Measurements from ENCODE around the gene NT5DC3. TPM values are rescaled to one million over a fixed set of nuclear protein-coding genes. Genes with fewer than 3 reads are reported as not detected.

Gene NT5DC3
- total and polyA plus RNA-seq, 8 donors = 2.6 to 6.4 (median 4.0) TPM

GRCh38 chr12:103819892-103820291, 21.1 kb downstream of the NT5DC3 start:
- Histone ChIP-seq H3K27ac (no peak overlapping the region), H3K4me1 (no peaks in the 10 kb centered on the region), H3K4me3 (no peak overlapping the region), H3K9me3 (no peaks in the 10 kb centered on the region), H3K36me3 (no peaks in the 10 kb centered on the region), H3K27me3 (no peaks in the 10 kb centered on the region)
- FAIRE-seq (no peak), DNase-seq (no peak), ATAC-seq (no peak)
- 93 to 97% methylated on average over 2 of the region's 2 CpGs for WGBS, 2 donors
- intact Hi-C loops (cut with DNase I) = no loop called here
- TF ChIP-seq, protein P1, sequence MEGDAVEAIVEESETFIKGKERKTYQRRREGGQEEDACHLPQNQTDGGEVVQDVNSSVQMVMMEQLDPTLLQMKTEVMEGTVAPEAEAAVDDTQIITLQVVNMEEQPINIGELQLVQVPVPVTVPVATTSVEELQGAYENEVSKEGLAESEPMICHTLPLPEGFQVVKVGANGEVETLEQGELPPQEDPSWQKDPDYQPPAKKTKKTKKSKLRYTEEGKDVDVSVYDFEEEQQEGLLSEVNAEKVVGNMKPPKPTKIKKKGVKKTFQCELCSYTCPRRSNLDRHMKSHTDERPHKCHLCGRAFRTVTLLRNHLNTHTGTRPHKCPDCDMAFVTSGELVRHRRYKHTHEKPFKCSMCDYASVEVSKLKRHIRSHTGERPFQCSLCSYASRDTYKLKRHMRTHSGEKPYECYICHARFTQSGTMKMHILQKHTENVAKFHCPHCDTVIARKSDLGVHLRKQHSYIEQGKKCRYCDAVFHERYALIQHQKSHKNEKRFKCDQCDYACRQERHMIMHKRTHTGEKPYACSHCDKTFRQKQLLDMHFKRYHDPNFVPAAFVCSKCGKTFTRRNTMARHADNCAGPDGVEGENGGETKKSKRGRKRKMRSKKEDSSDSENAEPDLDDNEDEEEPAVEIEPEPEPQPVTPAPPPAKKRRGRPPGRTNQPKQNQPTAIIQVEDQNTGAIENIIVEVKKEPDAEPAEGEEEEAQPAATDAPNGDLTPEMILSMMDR (IDR thresholded peaks at IDR 0.05) = no peak

DNA sequence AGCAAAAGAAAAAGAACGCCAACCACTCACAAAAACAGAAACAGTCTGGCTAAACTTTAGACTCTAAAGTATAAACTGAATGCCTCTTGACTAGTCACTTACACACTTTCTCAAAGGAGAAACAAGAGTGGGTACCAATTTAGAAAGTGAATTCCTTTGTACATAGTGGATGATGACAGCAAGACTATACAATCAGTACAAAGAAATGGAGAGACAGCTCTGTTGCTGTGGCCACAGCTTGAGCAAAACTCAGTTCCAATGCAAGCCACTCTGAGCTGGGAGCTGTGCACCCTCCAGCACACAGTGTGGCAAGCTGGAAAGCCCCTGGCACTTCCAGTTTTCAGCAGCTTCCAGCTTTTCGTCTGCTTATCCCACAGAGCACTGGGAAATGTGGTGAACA, 21.7 kb downstream of the NT5DC3 start:
- FAIRE-seq = no peak
- Histone ChIP-seq H3K27me3 (no peaks in the 10 kb centered on the region), H3K4me3 (no peak overlapping the region), H3K27ac (no peak overlapping the region), H3K4me1 (no peaks in the 10 kb centered on the region), H3K36me3 (no peaks in the 10 kb centered on the region), H3K9me3 (no peaks in the 10 kb centered on the region)
- no peak for ATAC-seq
- DNase-seq = no peak
- intact Hi-C loops (cut with DNase I) = no loop called here
- 95 to 97% methylated on average over 2 of the region's 2 CpGs for WGBS, 2 donors
- TF ChIP-seq, protein P1 (IDR thresholded peaks at IDR 0.05) = no peak

DNA sequence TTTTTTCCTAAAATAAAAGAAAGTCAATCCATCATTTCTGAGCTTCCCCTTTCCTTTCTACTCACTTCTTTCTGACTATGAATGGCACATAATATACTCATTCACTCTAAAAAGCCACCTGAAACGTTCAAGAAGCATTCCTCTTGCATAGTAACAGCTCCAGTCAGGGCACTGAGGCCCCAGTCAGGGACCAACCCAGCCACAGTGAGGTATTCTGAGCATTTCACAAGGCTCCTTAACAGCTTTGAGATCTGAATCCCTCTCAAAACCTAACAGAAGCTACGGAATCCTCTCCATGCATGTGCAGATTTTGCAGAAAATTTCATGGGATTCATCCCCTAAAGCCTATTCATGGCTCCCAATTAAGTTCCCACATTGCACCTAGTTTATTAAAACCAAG, 23.2 kb downstream of the NT5DC3 start:
- Histone ChIP-seq H3K27ac (no peak overlapping the region), H3K27me3 (no peaks in the 10 kb centered on the region), H3K4me1 (no peaks in the 10 kb centered on the region), H3K9me3 (no peaks in the 10 kb centered on the region), H3K36me3 (no peaks in the 10 kb centered on the region), H3K4me3 (no peak overlapping the region)
- TF ChIP-seq, protein P1 (IDR thresholded peaks at IDR 0.05) = no peak
- intact Hi-C loops (cut with DNase I) = no loop called here
- 85 to 91% methylated on average over 2 of the region's 2 CpGs for WGBS, 2 donors
- FAIRE-seq = no peak
- ATAC-seq = no peak
- DNase-seq = no peak

DNA sequence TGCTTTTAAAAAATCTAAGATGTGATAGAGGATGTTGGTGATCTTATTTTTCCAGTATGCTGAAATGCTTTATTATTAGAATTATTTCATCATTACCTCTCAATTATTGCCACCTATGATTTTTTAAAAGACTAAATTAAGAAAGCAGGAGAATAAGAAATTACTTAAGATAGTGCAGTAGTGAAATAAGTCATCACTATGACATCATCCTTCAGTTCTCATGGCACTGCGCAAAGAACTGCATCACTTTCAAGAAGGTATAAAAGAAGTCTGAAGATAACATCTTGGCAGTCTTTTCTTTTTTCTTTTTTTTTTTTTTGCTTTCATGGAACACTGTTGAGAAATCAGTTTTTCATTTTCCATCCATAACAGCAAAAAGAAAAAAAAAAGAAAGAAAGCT, 24.4 kb downstream of the NT5DC3 start:
- no peak overlapping the region for H3K27ac ChIP-seq
- intact Hi-C loops (cut with DNase I) = no loop called here
- ATAC-seq (no peak), DNase-seq (no peak), FAIRE-seq (no peak)
- no peaks in the 10 kb centered on the region for H3K36me3 ChIP-seq
- H3K9me3 ChIP-seq = no peaks in the 10 kb centered on the region
- H3K27me3 ChIP-seq = no peaks in the 10 kb centered on the region
- no peaks in the 10 kb centered on the region for H3K4me1 ChIP-seq
- TF ChIP-seq, protein P1 (IDR thresholded peaks at IDR 0.05) = no peak
- H3K4me3 ChIP-seq = no peak overlapping the region
- 98 to 100% methylated on average over 1 of the region's 1 CpG for WGBS, 2 donors

DNA sequence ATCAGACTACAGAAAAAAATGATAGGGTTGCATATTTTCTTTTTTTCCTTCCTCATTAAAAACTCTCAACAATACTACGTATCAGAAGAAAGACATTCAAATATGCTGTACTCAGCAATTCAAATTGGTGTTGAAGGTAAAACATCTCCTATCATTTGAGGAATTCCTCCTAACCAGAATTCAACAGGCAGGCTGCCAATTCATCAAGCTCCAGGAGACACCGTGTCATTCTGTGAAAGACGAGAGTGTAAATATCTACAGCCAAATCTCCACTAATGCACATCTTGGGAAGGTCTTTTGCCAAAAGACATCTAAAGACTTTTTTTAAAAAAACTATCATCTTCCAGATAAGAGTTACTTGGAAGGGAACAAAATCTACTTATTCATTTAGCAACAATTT, 26.6 kb downstream of the NT5DC3 start:
- 66% methylated on average over 3 of the region's 3 CpGs for WGBS, 2 donors
- no peaks in the 10 kb centered on the region for H3K9me3 ChIP-seq
- no peaks in the 10 kb centered on the region for H3K4me1 ChIP-seq
- DNase-seq (no peak), FAIRE-seq (no peak), ATAC-seq (no peak)
- TF ChIP-seq, protein P1 (IDR thresholded peaks at IDR 0.05) = no peak
- no peak overlapping the region for H3K4me3 ChIP-seq
- H3K36me3 ChIP-seq = no peaks in the 10 kb centered on the region
- no peaks in the 10 kb centered on the region for H3K27me3 ChIP-seq
- H3K27ac ChIP-seq = no peak overlapping the region
- intact Hi-C loops (cut with DNase I) = no loop called here
